Measurements from ENCODE around the gene SFT2D2.

Gene SFT2D2

GRCh38 chr1:168256164-168256563 lies 30.4 kb downstream of the SFT2D2 start:
- no peak overlapping the region for H3K4me3 ChIP-seq (ENCODE audit: low read depth, low read length)
- no peak for TF ChIP-seq CTCF (IDR thresholded peaks at IDR 0.05; ENCODE audit: borderline replicate concordance, insufficient read depth, low read depth, low read length)

- no peak overlapping the region for H3K4me3 ChIP-seq (ENCODE audit: low read depth, low read length)
- TF ChIP-seq CTCF (IDR thresholded peaks at IDR 0.05; ENCODE audit: borderline replicate concordance, insufficient read depth, low read depth, low read length), result no peak
These were observed 31.6 kb downstream of the SFT2D2 start for GRCh38 chr1:168257397-168257796.

GRCh38 chr1:168259567-168259966 lies 33.8 kb downstream of the SFT2D2 start:
- TF ChIP-seq CTCF (IDR thresholded peaks at IDR 0.05; ENCODE audit: borderline replicate concordance, insufficient read depth, low read depth, low read length), result no peak
- no peak overlapping the region for H3K4me3 ChIP-seq (ENCODE audit: low read depth, low read length)

GRCh38 chr1:168260393-168260792 lies 34.6 kb downstream of the SFT2D2 start:
- TF ChIP-seq CTCF (IDR thresholded peaks at IDR 0.05; ENCODE audit: borderline replicate concordance, insufficient read depth, low read depth, low read length), result no peak
- no peak overlapping the region for H3K4me3 ChIP-seq (ENCODE audit: low read depth, low read length)

- TF ChIP-seq CTCF (IDR thresholded peaks at IDR 0.05; ENCODE audit: borderline replicate concordance, insufficient read depth, low read depth, low read length), result no peak
- no peak overlapping the region for H3K4me3 ChIP-seq (ENCODE audit: low read depth, low read length)
These were observed 35.6 kb downstream of the SFT2D2 start for GRCh38 chr1:168261390-168261789.

- no peak for TF ChIP-seq CTCF (IDR thresholded peaks at IDR 0.05; ENCODE audit: borderline replicate concordance, insufficient read depth, low read depth, low read length)
- H3K4me3 ChIP-seq (ENCODE audit: low read depth, low read length), result no peak overlapping the region
These were observed 37.3 kb downstream of the SFT2D2 start for GRCh38 chr1:168263130-168263529.

- no peak overlapping the region for H3K4me3 ChIP-seq (ENCODE audit: low read depth, low read length)
- TF ChIP-seq CTCF (IDR thresholded peaks at IDR 0.05; ENCODE audit: borderline replicate concordance, insufficient read depth, low read depth, low read length), result no peak
These were observed 38.5 kb downstream of the SFT2D2 start for GRCh38 chr1:168264296-168264695.
